Adrenal gland (tissue), 5 donors: Measurements from ENCODE around the gene BCHE.

Experiments used
- POLR2A ChIP-seq, 2 donors: fragments of 450-650 bp; IDR thresholded peaks; one replicate each; pipeline ENCODE4 v1.6.1; 2017; ENCODE audit warnings: antibody characterized with exemption in 2 of 2, mild to moderate bottlenecking in 2 of 2, moderate library complexity in 1 of 2
- TF ChIP-seq, protein P1 (sequence below), 6 experiments: fragments of 450-650 bp in 4 of 6; fragments of 200-600 bp in 2 of 6; sonication (generic) in 1 of 6; IDR thresholded peaks; 1 replicate in 5 of 6; 2 replicates in 1 of 6; pipeline versions ENCODE4 v1.5.1 to v1.8.0; 2016 to 2021; ENCODE audit warnings: antibody characterized with exemption in 6 of 6, mild to moderate bottlenecking in 2 of 6, moderate library complexity in 1 of 6
- donor health status: DM: no; HTN: no; CAD: no.

DNA sequence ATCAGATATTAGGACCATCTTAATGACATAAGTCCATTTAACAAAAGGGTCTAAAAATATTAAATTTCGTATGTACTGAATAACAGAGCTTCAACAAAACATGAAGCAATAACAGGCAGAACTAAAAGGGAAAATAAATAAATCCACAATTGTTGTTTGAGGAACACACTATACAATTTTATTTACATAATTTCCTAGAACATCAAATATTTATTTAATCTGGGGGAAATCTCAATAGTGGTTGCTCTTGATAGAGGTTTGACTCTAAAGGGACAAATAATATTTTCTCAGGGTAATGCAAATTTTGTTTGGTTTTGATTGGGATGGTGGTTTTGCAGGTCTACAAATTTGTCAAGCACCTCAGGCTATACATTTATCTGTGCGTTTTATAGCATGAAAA, 90.3 kb downstream of the BCHE start:
- TF ChIP-seq, protein P1, sequence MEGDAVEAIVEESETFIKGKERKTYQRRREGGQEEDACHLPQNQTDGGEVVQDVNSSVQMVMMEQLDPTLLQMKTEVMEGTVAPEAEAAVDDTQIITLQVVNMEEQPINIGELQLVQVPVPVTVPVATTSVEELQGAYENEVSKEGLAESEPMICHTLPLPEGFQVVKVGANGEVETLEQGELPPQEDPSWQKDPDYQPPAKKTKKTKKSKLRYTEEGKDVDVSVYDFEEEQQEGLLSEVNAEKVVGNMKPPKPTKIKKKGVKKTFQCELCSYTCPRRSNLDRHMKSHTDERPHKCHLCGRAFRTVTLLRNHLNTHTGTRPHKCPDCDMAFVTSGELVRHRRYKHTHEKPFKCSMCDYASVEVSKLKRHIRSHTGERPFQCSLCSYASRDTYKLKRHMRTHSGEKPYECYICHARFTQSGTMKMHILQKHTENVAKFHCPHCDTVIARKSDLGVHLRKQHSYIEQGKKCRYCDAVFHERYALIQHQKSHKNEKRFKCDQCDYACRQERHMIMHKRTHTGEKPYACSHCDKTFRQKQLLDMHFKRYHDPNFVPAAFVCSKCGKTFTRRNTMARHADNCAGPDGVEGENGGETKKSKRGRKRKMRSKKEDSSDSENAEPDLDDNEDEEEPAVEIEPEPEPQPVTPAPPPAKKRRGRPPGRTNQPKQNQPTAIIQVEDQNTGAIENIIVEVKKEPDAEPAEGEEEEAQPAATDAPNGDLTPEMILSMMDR (IDR thresholded peaks at IDR 0.05): no peak
- TF ChIP-seq POLR2A (IDR thresholded peaks at IDR 0.05): no peak
